ENCODE data around the gene FGB. TPM values are rescaled to one million over a fixed set of nuclear protein-coding genes. Genes with fewer than 3 reads are reported as not detected.

The FGB gene
- total and polyA plus RNA-seq, 9 of the 15 experiments (the other 6 are each of a cell fraction or from before 2014, with no cell fraction given), result 0.07 to 1.9 (median 0.13) TPM; not detected in 6

DNA sequence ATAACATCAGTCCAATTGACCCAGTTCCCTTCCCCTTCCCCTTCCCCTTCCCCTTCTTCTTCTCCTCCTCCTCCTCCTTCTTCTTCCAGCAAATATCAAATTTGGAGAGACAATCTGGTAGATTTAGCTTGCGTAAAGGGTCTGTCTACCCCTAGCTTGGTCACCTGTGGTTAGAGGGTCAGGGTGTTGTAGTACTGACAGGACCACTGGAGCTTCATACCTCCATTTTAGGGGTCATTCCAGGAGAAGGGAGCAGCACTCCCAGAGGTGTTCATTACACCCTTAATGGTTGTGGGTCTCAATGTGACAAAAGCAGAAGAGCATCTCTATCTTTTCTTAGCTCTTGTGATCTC is 3.7 kb upstream of the FGB start:
- FAIRE-seq, result no peak
- H3K79me2 ChIP-seq (ENCODE audit: control insufficient read depth, insufficient read depth, low read length), result no peaks in the 10 kb centered on the region
- 0% methylated on average over 1 of the region's 1 CpG for WGBS (ENCODE audit: insufficient coverage, low coverage, missing lambda C conversion rate)
- POLR2A ChIA-PET, result interaction anchor here (1.0 to 1.4 kb wide), 2 partner anchors 10 to 115 kb away, joined by 4 to 5 read pairs; no protein-coding TSS in a partner anchor
- H3K36me3 ChIP-seq (ENCODE audit: control insufficient read depth, insufficient read depth, low read length), result no peaks in the 10 kb centered on the region
- no peak overlapping the region for H3K9ac ChIP-seq (ENCODE audit: insufficient read depth in 1 of 2, low read depth in 2 of 2, low read length in 2 of 2)
- H3K27ac ChIP-seq (ENCODE audit: extremely low read depth, low read depth, low read length), result no peak overlapping the region
- no peaks in the 10 kb centered on the region for H3K9me3 ChIP-seq (replicated peaks; ENCODE audit: control insufficient read depth, insufficient read depth, low read depth, low read length)
- H3K4me1 ChIP-seq (replicated peaks in 1 of 2; ENCODE audit: control insufficient read depth in 2 of 2, insufficient read depth in 2 of 2, low read length in 2 of 2), result peaks cover 0 to 4% of the 10 kb centered on the region in 2 experiments; a peak in 1 of 5 replicates
- CTCF ChIA-PET (ENCODE audit: low intra/inter-chr PET ratio), result interaction anchor here (0.6 to 1.7 kb wide), 4 partner anchors 60 to 813 kb away, joined by 3 to 10 read pairs (median 4); no protein-coding TSS in a partner anchor
- H3K27me3 ChIP-seq (ENCODE audit: control insufficient read depth in 2 of 2, insufficient read depth in 2 of 2, low read length in 2 of 2), result no peaks in the 10 kb centered on the region; a peak in 1 of 5 replicates
- intact Hi-C loops (cut with micrococcal nuclease) (loop anchor here (1.0 to 10.0 kb wide), 4 partner anchors 59 to 1396 kb away; partner anchors contain the start of gene CTSO), in situ Hi-C loops (cut with MboI) (no loop called here)
- no peaks in the 10 kb centered on the region for H4K20me1 ChIP-seq (replicated peaks; ENCODE audit: control insufficient read depth, insufficient read depth, low read length)
- BruUV-seq (replicated peaks), result no TSS peak
- H3K4me3 ChIP-seq, result no peak overlapping the region
- peak in 1 of 4 experiments; percentile 10 for DNase-seq (ENCODE audit: extremely low read depth in 1 of 4, low spot score in 3 of 4)
- no peak overlapping the region for H2AFZ ChIP-seq (ENCODE audit: low read depth, low read length)
- peak; percentile 34 for ATAC-seq
- no peak overlapping the region for H3K4me2 ChIP-seq (ENCODE audit: insufficient read depth, low read length)
- no peak for TF ChIP-seq CHD2 (IDR thresholded peaks at IDR 0.05; ENCODE audit: low read depth, low read length)
- no peak for TF ChIP-seq ZNF589 (CRISPR knock-in tag; IDR thresholded peaks at IDR 0.05; ENCODE audit: low read depth)
- TF ChIP-seq, protein P1, sequence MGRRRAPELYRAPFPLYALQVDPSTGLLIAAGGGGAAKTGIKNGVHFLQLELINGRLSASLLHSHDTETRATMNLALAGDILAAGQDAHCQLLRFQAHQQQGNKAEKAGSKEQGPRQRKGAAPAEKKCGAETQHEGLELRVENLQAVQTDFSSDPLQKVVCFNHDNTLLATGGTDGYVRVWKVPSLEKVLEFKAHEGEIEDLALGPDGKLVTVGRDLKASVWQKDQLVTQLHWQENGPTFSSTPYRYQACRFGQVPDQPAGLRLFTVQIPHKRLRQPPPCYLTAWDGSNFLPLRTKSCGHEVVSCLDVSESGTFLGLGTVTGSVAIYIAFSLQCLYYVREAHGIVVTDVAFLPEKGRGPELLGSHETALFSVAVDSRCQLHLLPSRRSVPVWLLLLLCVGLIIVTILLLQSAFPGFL (CRISPR knock-in tag; IDR thresholded peaks at IDR 0.05), result no peak
- TF ChIP-seq MED1 (CRISPR knock-in tag; IDR thresholded peaks at IDR 0.05; ENCODE audit: borderline replicate concordance), result no peak
- no peak for TF ChIP-seq ZNF347 (CRISPR knock-in tag; IDR thresholded peaks at IDR 0.05; ENCODE audit: low read depth)
- no peak for TF ChIP-seq MYNN (IDR thresholded peaks at IDR 0.05)
- no peak for TF ChIP-seq MYNN (CRISPR knock-in tag; IDR thresholded peaks at IDR 0.05)
- no peak for TF ChIP-seq EP400 (IDR thresholded peaks at IDR 0.05)
- TF ChIP-seq ZNF57 (CRISPR knock-in tag; IDR thresholded peaks at IDR 0.05), result no peak
- no peak for TF ChIP-seq SP2 (IDR thresholded peaks at IDR 0.05; ENCODE audit: extremely low read depth, low read depth, low read length, poor library complexity, severe bottlenecking)
- TF ChIP-seq GTF2E2 (tag; IDR thresholded peaks at IDR 0.05), result no peak
- TF ChIP-seq HMGN3 (IDR thresholded peaks at IDR 0.05; ENCODE audit: borderline replicate concordance, extremely low read depth, insufficient read length, low read depth, low read length), result no peak
- no peak for TF ChIP-seq SAFB2 (IDR thresholded peaks at IDR 0.05; ENCODE audit: borderline replicate concordance, low read depth, low read length, severe bottlenecking)
- TF ChIP-seq, protein P2, sequence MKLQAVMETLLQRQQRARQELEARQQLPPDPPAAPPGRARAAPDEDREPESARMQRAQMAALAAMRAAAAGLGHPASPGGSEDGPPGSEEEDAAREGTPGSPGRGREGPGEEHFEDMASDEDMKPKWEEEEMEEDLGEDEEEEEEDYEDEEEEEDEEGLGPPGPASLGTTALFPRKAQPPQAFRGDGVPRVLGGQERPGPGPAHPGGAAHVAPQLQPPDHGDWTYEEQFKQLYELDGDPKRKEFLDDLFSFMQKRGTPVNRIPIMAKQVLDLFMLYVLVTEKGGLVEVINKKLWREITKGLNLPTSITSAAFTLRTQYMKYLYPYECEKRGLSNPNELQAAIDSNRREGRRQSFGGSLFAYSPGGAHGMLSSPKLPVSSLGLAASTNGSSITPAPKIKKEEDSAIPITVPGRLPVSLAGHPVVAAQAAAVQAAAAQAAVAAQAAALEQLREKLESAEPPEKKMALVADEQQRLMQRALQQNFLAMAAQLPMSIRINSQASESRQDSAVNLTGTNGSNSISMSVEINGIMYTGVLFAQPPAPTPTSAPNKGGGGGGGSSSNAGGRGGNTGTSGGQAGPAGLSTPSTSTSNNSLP (IDR thresholded peaks at IDR 0.05; ENCODE audit: borderline replicate concordance, low read depth, low read length), result no peak
- TF ChIP-seq ARID2 (IDR thresholded peaks at IDR 0.05), result no peak
- TF ChIP-seq ZNF668 (CRISPR knock-in tag; IDR thresholded peaks at IDR 0.05), result no peak
- TF ChIP-seq KDM4B (IDR thresholded peaks at IDR 0.05; ENCODE audit: borderline replicate concordance in 2 of 2, low read depth in 1 of 2), result no peak
- H3K9me1 ChIP-seq (ENCODE audit: control insufficient read depth, insufficient read depth, low read length), result no peaks in the 10 kb centered on the region

Data from K562 (cell line).